Endodermal cell (in vitro differentiated cells): ENCODE measurements around the gene NR1I2. TPM values are rescaled to one million over a fixed set of nuclear protein-coding genes. Genes with fewer than 3 reads are reported as not detected.
A peak's percentile ranks its signal among the peaks of the same experiment; 100 is the strongest.

Source experiments
- DNase-seq: peaks from one replicate; pipeline ENCODE4 v3.0.0-alpha.2; 2017
- H3K27ac ChIP-seq: 2 replicates; pipeline ENCODE4 v1.5.1; 2013; ENCODE audit warnings: mild to moderate bottlenecking, low read depth, low read length, moderate library complexity
- H3K27me3 ChIP-seq: 2 replicates; pipeline ENCODE4 v1.6.1; 2013; ENCODE audit warnings: mild to moderate bottlenecking, low read length, moderate library complexity; ENCODE audit not compliant: insufficient read depth, control insufficient read depth, poor library complexity, severe bottlenecking
- H3K36me3 ChIP-seq: 2 replicates; pipeline ENCODE4 v1.7.0; 2013; ENCODE audit warnings: mild to moderate bottlenecking, low read length, moderate library complexity; ENCODE audit not compliant: control insufficient read depth, insufficient read depth
- H3K4me1 ChIP-seq: one replicate; pipeline ENCODE4 v1.7.0; 2013; ENCODE audit warnings: low read length; ENCODE audit not compliant: control insufficient read depth, insufficient read depth
- H3K4me3 ChIP-seq: 2 replicates; pipeline ENCODE4 v1.5.1; 2013; ENCODE audit warnings: mild to moderate bottlenecking, low read length, moderate library complexity
- H3K9ac ChIP-seq: 2 replicates; pipeline ENCODE4 v1.6.1; 2013; ENCODE audit warnings: mild to moderate bottlenecking, low read length, moderate library complexity; ENCODE audit not compliant: poor library complexity, severe bottlenecking; ENCODE audit errors: extremely low read depth
- H3K9me3 ChIP-seq: 2 replicates; pipeline ENCODE4 v1.6.1; 2013; ENCODE audit warnings: mild to moderate bottlenecking, low read length, moderate library complexity; ENCODE audit not compliant: control insufficient read depth
- H3K27ac Mint-ChIP-seq: 2 replicates; pipeline ENCODE4 v1.8.0; 2020; ENCODE audit warnings: mixed read lengths
- H3K27me3 Mint-ChIP-seq: 2 replicates; pipeline ENCODE4 v1.8.0; 2021; ENCODE audit warnings: mild to moderate bottlenecking, mixed read lengths; ENCODE audit not compliant: insufficient read depth
- H3K36me3 Mint-ChIP-seq: 2 replicates; pipeline ENCODE4 v1.8.0; 2020; ENCODE audit warnings: low read depth, mixed read lengths
- H3K4me1 Mint-ChIP-seq: 2 replicates; pipeline ENCODE4 v1.8.0; 2020; ENCODE audit warnings: mixed read lengths
- H3K4me3 Mint-ChIP-seq: 2 replicates; pipeline ENCODE4 v1.8.0; 2020; ENCODE audit warnings: mild to moderate bottlenecking, moderate library complexity, mixed read lengths
- H3K9me3 Mint-ChIP-seq: 2 replicates; pipeline ENCODE4 v1.8.0; 2020; ENCODE audit warnings: mild to moderate bottlenecking, mixed read lengths
- CTCF ChIP-seq: fragments of 200-600 bp; sonication (generic); conservative IDR thresholded peaks from 2 replicates; pipeline ENCODE4 v1.5.0; 2021; ENCODE audit warnings: antibody characterized with exemption, mild to moderate bottlenecking
- WGBS, 2 experiments: methylation state at CpG; one replicate each; pipeline versions ENCODE4 v1.1.5 to v1.1.7; 2013; ENCODE audit warnings: missing lambda C conversion rate in 2 of 2, mixed read lengths in 1 of 2; ENCODE audit not compliant: insufficient coverage in 1 of 2, insufficient read length in 1 of 2; 5-methylcytosine and 5-hydroxymethylcytosine counted together
- total RNA-seq, 2 donors: library from RNA; stranded (reverse); fragmentation: NEBNext Ultra II Directional in 1 of 2; extraction: Animal tissue kit (Norgen Biotek cat#: 25700) in 1 of 2; gene quantifications; 2 replicates in 1 of 2; 3 replicates in 1 of 2; pipeline ENCODE4 v1.2.1, GENCODE V29; 2021

NR1I2 gene
- total RNA-seq, 2 donors from 2014 or later = 0.20 to 0.29 TPM

GRCh38 chr3:119826711-119827608 is 45.1 kb downstream of the NR1I2 start:
- no peak for TF ChIP-seq CTCF
- H3K36me3 Mint-ChIP-seq = peaks cover 10% of the 10 kb centered on the region
- H3K9me3 Mint-ChIP-seq = no peaks in the 10 kb centered on the region
- DNase-seq = no peak
- no peaks in the 10 kb centered on the region for H3K27me3 Mint-ChIP-seq
- H3K4me3 Mint-ChIP-seq = no peak overlapping the region
- peaks cover 15% of the 10 kb centered on the region for H3K36me3 ChIP-seq
- H3K9me3 ChIP-seq = no peaks in the 10 kb centered on the region
- peaks cover 21% of the 10 kb centered on the region for H3K4me1 Mint-ChIP-seq
- WGBS, 2 experiments = 91 to 94% methylated on average over 6 to 7 of the region's 7 CpGs
- no peak overlapping the region for H3K4me3 ChIP-seq
- no peak overlapping the region for H3K27ac Mint-ChIP-seq
- H3K27me3 ChIP-seq = no peaks in the 10 kb centered on the region
- no peaks in the 10 kb centered on the region for H3K4me1 ChIP-seq
- no peak overlapping the region for H3K9ac ChIP-seq
- H3K27ac ChIP-seq = no peak overlapping the region

- Mint-ChIP-seq H3K27me3 (no peaks in the 10 kb centered on the region), H3K4me3 (no peak overlapping the region), H3K4me1 (peaks cover 21% of the 10 kb centered on the region), H3K36me3 (peaks cover 14% of the 10 kb centered on the region), H3K27ac (no peak overlapping the region), H3K9me3 (no peaks in the 10 kb centered on the region)
- Histone ChIP-seq H3K4me1 (no peaks in the 10 kb centered on the region), H3K4me3 (no peak overlapping the region), H3K36me3 (peaks cover 15% of the 10 kb centered on the region), H3K9me3 (no peaks in the 10 kb centered on the region), H3K27ac (no peak overlapping the region), H3K9ac (no peak overlapping the region), H3K27me3 (no peaks in the 10 kb centered on the region)
- no peak for TF ChIP-seq CTCF
- 94 to 100% methylated on average over 1 to 2 of the region's 2 CpGs for WGBS, 2 experiments
- DNase-seq = peak; percentile 27
These were observed 47.5 kb downstream of the NR1I2 start for GRCh38 chr3:119829420-119829819.

- H3K27me3 ChIP-seq = no peaks in the 10 kb centered on the region
- Mint-ChIP-seq H3K27ac (no peak overlapping the region), H3K27me3 (no peaks in the 10 kb centered on the region), H3K36me3 (peaks cover 5% of the 10 kb centered on the region), H3K4me1 (peaks cover 17% of the 10 kb centered on the region), H3K4me3 (no peak overlapping the region), H3K9me3 (no peaks in the 10 kb centered on the region)
- H3K4me3 ChIP-seq = no peak overlapping the region
- H3K9me3 ChIP-seq = no peaks in the 10 kb centered on the region
- WGBS, 2 experiments = 86 to 94% methylated on average over 3 of the region's 3 CpGs
- DNase-seq = peak; percentile 30
- no peaks in the 10 kb centered on the region for H3K4me1 ChIP-seq
- no peak overlapping the region for H3K9ac ChIP-seq
- no peak overlapping the region for H3K27ac ChIP-seq
- peaks cover 3% of the 10 kb centered on the region for H3K36me3 ChIP-seq
- TF ChIP-seq CTCF = peak; percentile 68
These were observed 49.1 kb downstream of the NR1I2 start for GRCh38 chr3:119831022-119831421.
